ENCODE measurements around the gene MYO1F.
A peak's percentile ranks its signal among the peaks of the same experiment; 100 is the strongest.

The MYO1F gene

GRCh38 chr19:8506402-8506957 is 70.8 kb downstream of the MYO1F start:
- TF ChIP-seq, protein P1, sequence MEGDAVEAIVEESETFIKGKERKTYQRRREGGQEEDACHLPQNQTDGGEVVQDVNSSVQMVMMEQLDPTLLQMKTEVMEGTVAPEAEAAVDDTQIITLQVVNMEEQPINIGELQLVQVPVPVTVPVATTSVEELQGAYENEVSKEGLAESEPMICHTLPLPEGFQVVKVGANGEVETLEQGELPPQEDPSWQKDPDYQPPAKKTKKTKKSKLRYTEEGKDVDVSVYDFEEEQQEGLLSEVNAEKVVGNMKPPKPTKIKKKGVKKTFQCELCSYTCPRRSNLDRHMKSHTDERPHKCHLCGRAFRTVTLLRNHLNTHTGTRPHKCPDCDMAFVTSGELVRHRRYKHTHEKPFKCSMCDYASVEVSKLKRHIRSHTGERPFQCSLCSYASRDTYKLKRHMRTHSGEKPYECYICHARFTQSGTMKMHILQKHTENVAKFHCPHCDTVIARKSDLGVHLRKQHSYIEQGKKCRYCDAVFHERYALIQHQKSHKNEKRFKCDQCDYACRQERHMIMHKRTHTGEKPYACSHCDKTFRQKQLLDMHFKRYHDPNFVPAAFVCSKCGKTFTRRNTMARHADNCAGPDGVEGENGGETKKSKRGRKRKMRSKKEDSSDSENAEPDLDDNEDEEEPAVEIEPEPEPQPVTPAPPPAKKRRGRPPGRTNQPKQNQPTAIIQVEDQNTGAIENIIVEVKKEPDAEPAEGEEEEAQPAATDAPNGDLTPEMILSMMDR (IDR thresholded peaks at IDR 0.05): peak; percentile 5; the same call in 1 of the 2 replicates

GRCh38 chr19:8505680-8506401 is 71.4 kb downstream of the MYO1F start:
- TF ChIP-seq, protein P1 (IDR thresholded peaks at IDR 0.05): peak; percentile 93

DNA sequence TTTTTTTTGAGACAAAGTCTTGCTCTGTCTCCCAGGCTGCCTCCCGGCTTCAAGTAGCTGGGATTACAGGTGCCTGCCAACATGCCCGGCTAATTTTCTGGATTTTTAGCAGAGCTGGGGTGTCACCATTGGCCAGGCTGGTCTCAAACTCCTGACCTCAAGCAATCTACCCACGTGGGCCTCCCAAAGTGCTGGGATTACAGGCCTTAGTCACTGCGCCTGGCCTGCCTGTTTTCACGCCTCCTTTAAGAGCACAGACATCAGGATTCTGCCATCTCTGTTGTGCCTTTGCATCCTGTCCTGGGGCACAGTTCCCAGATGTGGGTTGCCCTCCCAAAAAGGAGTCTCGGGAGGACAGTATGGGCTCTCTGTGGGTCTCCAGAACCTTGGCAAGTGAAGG is 72.3 kb downstream of the MYO1F start:
- TF ChIP-seq, protein P1 (IDR thresholded peaks at IDR 0.05): no peak

GRCh38 chr19:8504171-8504570 is 73.1 kb downstream of the MYO1F start:
- TF ChIP-seq, protein P1 (IDR thresholded peaks at IDR 0.05): no peak

GRCh38 chr19:8503510-8503909 is 73.7 kb downstream of the MYO1F start:
- TF ChIP-seq, protein P1 (IDR thresholded peaks at IDR 0.05): no peak

- TF ChIP-seq, protein P1 (IDR thresholded peaks at IDR 0.05): no peak
Measured at GRCh38 chr19:8501981-8502380, 75.3 kb downstream of the MYO1F start.

DNA sequence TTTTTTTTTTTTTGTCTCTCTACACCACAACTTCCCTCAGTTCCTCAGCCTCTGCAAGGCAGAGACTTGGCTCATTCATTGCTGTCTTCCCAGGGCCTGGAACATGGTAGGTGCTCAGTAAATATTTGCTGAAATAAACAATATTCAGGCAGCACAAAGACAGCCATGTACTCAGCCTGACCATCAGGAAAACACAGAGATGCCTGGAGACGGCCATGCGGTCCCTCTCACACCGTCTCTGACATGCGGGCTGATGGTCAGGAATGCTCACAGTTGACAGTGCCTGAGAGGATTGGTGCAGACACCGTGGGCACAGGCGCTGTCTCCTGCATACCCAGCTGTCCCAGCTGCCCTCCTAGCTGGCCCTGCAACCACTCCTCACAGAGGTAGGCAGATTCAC is 75.7 kb downstream of the MYO1F start:
- TF ChIP-seq, protein P1 (IDR thresholded peaks at IDR 0.05): no peak

All from LNCAP (cell line).